ENCODE data around the gene ITIH6.

DNA sequence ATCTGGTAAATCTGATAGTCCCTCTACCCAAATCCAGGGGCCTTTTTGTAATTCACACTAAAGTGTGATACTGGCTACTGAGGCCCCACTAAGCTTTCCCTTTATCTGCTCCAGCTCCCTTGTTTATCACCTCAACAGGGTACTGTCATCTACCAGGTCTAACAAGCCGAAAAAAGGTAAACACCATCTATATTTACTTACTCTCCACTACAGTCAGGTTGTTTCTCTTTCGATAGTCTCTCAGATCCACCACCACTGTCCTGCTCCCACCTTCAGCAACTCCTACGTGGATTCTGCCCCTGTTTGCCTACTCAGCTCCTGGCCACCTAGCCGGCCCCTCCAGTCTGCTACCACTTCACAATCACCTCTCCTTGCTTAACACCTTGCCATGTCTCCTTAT, 3.3 kb downstream of the ITIH6 start:
- TF ChIP-seq ZNF423 (tag by site-specific recombination; IDR thresholded peaks at IDR 0.05) (no peak), KLF8 (tag by site-specific recombination; IDR thresholded peaks at IDR 0.05) (no peak), ZBTB20 (tag by site-specific recombination; IDR thresholded peaks at IDR 0.05) (no peak)
- TF ChIP-seq, protein P1, sequence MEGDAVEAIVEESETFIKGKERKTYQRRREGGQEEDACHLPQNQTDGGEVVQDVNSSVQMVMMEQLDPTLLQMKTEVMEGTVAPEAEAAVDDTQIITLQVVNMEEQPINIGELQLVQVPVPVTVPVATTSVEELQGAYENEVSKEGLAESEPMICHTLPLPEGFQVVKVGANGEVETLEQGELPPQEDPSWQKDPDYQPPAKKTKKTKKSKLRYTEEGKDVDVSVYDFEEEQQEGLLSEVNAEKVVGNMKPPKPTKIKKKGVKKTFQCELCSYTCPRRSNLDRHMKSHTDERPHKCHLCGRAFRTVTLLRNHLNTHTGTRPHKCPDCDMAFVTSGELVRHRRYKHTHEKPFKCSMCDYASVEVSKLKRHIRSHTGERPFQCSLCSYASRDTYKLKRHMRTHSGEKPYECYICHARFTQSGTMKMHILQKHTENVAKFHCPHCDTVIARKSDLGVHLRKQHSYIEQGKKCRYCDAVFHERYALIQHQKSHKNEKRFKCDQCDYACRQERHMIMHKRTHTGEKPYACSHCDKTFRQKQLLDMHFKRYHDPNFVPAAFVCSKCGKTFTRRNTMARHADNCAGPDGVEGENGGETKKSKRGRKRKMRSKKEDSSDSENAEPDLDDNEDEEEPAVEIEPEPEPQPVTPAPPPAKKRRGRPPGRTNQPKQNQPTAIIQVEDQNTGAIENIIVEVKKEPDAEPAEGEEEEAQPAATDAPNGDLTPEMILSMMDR (tag by site-specific recombination; IDR thresholded peaks at IDR 0.05): no peak
- TF ChIP-seq, protein P2, sequence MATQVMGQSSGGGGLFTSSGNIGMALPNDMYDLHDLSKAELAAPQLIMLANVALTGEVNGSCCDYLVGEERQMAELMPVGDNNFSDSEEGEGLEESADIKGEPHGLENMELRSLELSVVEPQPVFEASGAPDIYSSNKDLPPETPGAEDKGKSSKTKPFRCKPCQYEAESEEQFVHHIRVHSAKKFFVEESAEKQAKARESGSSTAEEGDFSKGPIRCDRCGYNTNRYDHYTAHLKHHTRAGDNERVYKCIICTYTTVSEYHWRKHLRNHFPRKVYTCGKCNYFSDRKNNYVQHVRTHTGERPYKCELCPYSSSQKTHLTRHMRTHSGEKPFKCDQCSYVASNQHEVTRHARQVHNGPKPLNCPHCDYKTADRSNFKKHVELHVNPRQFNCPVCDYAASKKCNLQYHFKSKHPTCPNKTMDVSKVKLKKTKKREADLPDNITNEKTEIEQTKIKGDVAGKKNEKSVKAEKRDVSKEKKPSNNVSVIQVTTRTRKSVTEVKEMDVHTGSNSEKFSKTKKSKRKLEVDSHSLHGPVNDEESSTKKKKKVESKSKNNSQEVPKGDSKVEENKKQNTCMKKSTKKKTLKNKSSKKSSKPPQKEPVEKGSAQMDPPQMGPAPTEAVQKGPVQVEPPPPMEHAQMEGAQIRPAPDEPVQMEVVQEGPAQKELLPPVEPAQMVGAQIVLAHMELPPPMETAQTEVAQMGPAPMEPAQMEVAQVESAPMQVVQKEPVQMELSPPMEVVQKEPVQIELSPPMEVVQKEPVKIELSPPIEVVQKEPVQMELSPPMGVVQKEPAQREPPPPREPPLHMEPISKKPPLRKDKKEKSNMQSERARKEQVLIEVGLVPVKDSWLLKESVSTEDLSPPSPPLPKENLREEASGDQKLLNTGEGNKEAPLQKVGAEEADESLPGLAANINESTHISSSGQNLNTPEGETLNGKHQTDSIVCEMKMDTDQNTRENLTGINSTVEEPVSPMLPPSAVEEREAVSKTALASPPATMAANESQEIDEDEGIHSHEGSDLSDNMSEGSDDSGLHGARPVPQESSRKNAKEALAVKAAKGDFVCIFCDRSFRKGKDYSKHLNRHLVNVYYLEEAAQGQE (tag by site-specific recombination; IDR thresholded peaks at IDR 0.05): no peak
- TF ChIP-seq, protein P3, sequence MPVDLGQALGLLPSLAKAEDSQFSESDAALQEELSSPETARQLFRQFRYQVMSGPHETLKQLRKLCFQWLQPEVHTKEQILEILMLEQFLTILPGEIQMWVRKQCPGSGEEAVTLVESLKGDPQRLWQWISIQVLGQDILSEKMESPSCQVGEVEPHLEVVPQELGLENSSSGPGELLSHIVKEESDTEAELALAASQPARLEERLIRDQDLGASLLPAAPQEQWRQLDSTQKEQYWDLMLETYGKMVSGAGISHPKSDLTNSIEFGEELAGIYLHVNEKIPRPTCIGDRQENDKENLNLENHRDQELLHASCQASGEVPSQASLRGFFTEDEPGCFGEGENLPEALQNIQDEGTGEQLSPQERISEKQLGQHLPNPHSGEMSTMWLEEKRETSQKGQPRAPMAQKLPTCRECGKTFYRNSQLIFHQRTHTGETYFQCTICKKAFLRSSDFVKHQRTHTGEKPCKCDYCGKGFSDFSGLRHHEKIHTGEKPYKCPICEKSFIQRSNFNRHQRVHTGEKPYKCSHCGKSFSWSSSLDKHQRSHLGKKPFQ (tag by site-specific recombination; IDR thresholded peaks at IDR 0.05): no peak

Data from HEK293 (cell line).